NOMO-1 treated with dmso at 0.1 percent for 144 hours (cell line): ENCODE results near the gene CCDC171.
"Not testable (repeated sequence)": the region's sequence is repeated elsewhere in the genome, so short reads cannot be mapped to it uniquely, and the experiment has no call there.

Experiments
- DNase-seq: peaks from one replicate; lab custom pipeline; 2025; ENCODE audit not compliant: unreplicated experiment; lab: John Stamatoyannopoulos, UW

The CCDC171 gene

DNA sequence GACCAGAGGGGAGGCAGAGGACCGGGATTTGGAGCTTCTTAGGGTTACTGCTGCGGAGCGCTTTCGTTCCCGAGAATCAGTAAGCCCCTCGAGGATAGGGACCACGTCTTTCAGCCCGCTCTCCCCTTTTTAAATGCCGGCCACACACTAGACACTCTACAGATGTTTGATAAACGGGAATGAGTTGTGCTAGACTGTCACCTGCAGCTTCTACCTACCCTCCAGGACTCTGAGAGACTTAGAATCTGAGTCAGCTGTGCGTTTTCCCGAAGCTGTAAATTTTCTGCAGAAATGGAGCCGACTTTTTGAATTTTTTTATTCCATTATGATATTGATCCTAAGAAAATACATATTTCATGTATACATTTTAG, 670 bp downstream of the CCDC171 start:
- DNase-seq = no peak

DNA sequence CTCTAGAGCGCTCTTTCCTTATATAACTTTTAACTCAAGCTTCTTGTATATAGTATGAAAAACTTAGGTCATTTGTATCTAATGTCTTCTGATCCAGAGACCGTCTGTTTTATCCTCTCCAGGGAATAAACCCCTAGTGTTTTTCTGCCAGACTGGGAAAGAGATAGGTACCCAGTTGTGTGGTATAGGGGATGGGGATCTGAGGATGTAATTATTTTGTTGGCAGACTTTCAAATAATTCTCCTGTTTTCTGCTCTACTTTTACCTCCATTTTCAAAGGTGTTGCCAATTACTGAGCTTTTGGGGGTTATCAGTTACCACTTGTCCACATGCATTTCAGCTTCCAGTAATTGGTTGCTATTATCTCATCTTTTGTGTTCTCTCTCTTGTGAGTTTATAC, 17.9 kb downstream of the CCDC171 start:
- no peak for DNase-seq

DNA sequence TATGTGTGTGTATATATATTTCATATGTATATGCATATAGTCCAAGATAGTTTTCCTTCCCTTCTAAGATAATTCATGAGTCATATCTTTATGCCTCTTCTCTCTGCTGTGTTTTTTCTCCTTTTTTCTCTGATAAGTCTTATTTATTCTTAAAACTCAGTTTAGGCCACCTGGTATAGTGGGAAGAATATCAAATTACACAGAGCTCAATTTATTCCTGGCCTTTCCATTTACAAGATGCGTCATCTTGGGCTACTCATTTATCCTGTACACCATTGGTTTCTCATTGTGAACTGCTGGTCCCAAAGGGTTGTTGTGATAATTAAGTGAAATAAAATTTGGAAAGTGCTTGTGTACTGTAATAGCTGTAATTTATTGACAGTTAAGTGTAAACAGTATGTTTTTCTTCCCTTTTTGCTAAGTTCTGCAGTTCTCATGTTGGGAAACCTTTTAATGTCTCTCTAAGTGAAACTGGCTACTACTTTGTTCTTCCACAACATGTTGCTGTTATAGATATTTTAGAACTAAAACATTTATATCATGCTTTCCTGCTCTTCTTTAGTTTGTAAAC, 19.4 kb downstream of the CCDC171 start:
- no peak for DNase-seq

GRCh38 chr9:15576350-15577050, 23.7 kb downstream of the CCDC171 start:
- no peak for DNase-seq

- DNase-seq = no peak
Observed at GRCh38 chr9:15578714-15579113, 25.9 kb downstream of the CCDC171 start.

- DNase-seq = no peak
Observed at GRCh38 chr9:15584379-15584778, 31.5 kb downstream of the CCDC171 start.

DNA sequence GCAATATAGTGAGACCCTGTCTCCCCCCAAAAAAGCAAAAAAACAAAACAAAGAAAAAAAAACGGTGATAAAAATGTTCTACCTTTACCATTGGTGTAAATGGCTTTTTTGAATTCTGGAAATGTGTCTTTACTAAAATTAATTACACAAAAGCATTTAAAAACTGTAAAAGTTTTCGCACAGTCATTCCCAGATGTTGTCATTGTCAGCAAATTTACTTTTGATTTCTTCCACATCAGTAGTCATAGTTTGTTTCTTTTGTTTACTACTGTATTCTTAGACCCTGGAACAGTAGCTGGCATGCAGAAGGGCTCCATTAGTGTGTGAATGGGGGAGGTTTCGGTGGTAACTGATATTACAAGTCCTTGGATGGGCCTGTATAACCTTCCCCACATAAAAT, 39.5 kb downstream of the CCDC171 start:
- DNase-seq = no peak

GRCh38 chr9:15592940-15593339, 40.1 kb downstream of the CCDC171 start:
- DNase-seq = not testable (repeated sequence)

DNA sequence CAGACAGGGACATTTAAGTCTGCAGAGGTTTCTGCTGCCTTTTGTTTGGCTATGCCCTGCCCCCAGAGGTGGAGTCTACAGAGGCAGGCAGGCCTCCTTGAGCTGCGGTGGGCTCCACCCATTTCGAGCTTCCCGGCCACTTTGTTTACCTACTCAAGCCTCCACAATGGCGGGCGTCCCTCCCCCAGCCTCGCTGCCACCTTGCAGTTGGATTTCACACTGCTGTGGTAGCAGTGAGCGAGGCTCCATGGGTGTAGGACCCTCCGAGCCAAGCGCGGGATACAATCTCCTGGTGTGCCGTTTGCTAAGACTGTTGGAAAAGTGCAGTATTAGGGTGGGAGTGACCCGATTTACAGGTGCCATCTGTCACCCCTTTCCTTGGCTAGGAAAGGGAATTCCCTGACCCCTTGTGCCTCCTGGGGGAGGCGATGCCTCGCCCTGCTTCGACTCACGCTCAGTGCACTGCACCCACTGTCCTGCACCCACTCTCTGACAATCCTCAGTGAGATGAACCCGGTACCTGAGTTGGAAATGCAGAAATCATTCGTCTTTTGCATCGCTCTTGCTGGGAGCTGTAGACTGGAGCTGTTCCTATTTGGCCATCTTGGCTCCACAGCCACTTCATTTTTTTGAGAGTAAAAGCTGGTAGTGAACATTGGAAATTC, 48.0 kb downstream of the CCDC171 start:
- DNase-seq = not testable (repeated sequence)

DNA sequence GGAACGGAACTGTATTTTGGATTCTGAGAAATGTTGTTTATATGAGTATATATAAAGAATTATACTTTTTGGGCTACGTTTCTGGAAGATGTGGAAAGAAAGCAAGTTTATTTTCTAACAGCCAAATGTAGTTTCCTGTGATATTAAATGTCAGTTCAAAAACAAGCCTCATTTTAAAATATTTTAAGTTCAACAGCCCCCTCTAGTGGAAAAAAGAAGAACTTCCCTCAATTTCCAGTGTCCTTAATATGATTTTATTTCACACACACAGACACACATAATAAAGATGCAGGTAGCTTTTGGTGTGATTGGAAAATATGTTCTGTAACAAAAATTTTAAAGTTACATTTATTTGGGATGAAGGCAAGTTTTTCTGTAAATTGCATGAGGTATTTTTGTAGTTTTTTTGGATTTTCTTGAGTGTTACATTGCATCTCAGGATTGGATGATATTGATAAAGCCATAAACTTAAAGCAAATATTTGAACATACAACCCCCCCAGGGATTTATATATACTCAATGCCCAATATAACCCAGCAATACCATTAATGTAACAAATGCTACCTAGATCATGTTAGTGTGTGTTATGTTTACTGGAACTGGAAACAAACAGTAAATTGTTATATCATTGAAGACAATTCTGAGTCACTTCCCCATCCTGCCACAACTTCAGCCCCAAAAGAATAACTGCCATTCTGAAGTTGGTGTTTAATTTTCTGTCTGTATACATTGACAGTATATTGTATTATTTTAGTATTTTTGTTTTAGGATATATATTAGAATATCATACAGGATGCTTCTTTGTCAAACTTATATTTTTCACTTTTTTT, 54.0 kb downstream of the CCDC171 start:
- DNase-seq = no peak

DNA sequence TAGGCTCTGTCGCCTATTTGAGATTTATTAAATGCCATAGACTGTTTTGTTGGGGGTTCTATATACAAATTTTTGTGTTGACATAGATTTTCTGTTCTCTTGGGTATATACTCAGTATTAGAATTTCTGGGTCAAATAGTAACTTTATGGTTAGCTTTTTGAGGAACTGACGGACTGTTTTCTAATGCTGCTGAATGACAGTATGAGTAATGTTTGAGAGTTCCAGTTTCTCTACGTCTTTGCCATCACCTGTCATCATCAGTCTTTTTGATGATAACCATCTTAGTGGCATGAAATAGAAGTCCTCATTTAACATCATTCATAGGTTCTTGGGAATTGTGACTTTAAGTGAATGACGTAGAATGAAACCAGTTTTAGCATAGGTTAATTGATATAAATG, 60.1 kb downstream of the CCDC171 start:
- DNase-seq = no peak

DNA sequence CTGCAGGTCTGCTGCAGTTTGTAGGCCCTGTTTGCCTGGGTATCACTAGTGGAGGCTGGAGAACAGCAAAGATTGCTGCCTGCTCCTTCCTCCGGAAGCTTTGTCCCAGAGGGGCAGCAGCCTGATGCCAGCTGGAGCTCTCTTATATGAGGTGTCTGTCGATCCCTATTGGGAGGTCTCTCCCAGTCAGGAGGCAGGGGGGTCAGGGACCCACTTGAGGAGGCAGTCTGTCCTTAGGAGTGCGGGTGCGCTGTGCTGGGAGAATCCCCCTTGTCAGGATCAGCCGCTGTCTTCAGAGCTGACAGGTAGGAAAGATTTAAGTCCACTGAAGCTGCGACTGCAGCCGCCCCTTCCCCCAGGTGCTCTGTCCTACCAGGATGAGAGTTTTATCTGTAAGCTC, 64.9 kb downstream of the CCDC171 start:
- no peak for DNase-seq

DNA sequence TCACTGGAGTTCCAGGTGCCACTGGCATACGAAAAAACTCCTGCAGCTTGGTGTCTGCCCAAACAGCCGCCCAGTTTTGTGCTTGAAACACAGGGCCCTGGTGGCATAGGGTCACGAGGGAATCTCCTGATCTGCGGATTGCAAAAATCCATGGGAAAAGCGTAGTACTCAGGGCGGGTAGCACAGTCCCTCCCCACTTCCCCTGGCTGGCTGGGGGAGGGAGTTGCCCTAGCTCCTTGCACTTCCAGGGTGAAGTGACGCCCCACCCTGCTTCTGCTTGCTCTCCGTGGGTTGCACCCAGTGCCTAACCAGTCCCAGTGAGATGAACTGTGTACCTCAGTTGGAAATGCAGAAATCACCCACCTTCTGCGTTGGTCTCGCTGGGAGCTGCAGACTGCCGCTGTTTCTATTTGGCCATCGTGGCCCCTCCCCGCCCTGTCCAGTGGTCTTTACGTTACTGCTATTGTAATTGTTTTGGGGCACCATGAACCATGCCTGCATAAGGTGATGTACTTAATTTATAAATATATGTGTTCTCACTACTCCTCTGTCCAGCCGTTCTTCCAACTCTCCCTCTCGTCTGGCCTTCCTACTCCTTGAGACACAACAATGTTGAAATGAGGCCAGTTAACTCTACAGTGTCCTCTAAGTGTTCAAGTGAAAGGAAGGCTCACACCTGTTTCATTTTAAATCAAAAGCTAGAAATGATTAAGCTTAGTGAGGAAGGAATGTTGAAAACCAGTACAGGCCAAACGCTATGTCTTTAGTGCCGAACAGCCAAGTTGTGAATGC, 65.9 kb downstream of the CCDC171 start:
- no peak for DNase-seq

DNA sequence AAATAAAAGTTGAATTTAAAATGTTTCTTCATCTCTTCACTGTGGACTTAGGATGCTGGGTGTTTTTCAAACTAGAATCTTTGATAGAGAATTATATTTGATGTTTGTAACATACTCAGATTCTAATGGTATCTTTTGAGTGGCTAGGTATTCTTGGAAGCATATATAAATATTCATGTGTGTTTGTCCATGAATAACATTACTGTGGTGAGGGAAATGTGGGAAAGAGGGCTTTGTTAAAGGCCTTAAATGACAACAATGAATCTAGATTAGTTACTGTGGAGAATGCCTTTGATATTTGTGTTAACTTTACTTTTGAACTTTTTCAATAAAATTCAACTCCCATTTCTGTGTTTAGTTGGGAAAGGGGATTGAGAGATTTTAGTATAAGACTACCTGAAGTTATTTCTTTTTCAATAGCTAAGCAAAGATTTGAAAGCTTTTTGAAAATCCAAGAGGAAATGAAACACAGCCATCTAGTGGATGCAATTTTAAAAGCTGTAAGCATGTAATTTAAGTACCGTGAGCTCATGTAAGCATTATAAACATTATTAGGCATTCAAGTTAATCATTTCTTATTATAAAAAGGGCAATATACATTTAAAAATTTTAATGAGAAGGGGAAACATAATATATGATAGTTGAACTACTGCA, 69.6 kb downstream of the CCDC171 start:
- no peak for DNase-seq

- DNase-seq = no peak
Observed at GRCh38 chr9:15635752-15636151, 82.9 kb downstream of the CCDC171 start.

DNA sequence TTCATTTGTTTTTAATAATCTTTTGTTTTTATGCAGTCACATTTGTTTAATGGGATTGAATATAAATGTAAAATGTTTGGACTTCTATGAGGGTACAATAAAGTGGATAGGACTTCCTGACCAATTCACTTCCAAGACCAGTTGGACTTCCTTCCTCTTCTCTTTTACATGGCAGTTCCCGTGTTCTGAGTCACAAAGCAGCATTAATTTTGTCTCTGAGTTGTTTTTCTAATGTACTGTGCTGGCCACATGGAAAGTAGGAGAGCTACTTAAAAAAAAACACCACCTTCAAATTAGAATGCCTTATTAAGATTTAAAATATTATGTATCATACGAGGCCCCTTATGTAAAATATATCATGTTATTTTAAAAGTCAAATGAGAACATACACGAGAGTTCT, 87.3 kb downstream of the CCDC171 start:
- no peak for DNase-seq

DNA sequence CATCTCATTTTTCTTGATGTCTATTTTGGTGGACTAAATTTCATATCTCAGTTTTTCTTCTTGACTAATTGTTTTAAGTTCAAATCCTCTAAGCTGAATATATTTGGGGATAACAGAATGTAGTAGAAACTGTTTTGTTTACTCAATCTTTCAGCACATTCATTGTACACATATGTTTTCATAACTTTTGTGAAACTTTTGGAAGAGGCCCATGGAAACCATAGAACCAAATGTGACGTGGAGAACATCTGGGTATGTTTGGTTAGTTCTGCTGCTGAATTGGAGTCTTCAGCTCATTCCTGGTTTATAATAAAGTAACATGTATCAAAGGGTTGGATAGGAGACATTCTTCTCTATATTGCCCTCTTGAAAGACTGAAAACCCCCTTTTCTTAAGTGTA, 88.4 kb downstream of the CCDC171 start:
- no peak for DNase-seq

- no peak for DNase-seq
Observed at GRCh38 chr9:15642369-15642962, 89.6 kb downstream of the CCDC171 start.

DNA sequence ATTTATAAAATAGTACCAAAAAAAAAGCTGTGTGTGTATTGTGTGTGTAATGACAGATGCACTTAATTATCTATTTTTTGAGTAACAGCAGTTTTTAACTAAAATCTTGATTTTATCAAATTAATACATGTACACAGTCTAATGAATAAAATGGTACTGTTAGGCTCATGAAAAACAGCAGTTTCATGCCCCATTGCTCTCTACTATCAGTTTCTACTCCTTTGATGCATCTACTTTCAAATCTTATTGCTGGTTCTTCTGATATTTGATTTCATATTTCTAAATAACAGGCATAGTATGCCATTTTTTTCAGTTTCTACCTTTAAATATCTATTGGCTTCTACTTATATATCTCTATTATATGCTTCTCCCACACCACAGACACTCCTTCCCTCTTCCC, 117.4 kb downstream of the CCDC171 start:
- DNase-seq = no peak

DNA sequence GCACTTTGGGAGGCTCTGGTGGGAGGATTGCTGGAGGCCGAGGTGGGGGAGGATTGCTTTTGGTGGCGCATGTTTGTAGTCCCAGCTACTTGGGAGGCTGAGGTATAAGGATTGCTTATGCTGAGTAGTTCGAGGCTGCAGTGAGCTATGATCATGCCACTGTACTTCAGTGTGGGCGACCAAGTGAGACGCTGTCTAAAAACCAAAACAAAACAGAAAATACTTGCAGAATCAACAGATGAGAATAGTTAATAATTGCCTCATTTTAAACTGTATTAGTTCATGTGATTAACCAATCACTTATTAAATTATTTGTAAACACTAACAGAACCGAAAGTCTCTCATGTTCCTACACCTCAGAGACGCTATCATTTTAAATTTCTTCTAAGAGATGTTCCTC, 118.1 kb downstream of the CCDC171 start:
- DNase-seq = no peak
